A673 (cell line): ENCODE data around the gene NVL.

ENCODE experiments used
- CTCF ChIP-seq: fragments of 300-800, 200-600 bp; sonication (generic); conservative IDR thresholded peaks from 2 replicates; pipeline ENCODE4 v1.5.1; 2017; ENCODE audit warnings: low read depth, mild to moderate bottlenecking, antibody characterized with exemption, low read length, moderate library complexity, mixed read lengths
- EZH2 ChIP-seq: fragments of 200-600 bp; sonication (generic); IDR thresholded peaks from 2 replicates; pipeline ENCODE4 v1.6.1; 2017; ENCODE audit warnings: borderline replicate concordance, low read depth, mild to moderate bottlenecking, mixed read lengths, antibody characterized with exemption, low read length; ENCODE audit not compliant: poor library complexity, severe bottlenecking

GRCh38 chr1:224357626-224358124 lies 27.7 kb upstream of the NVL start:
- TF ChIP-seq CTCF (no peak), EZH2 (no peak)
